A673 (cell line): ENCODE data around the gene LRTM2.

Source experiments
- EZH2 ChIP-seq: fragments of 200-600 bp; sonication (generic); IDR thresholded peaks from 2 replicates; pipeline ENCODE4 v1.6.1; 2017; ENCODE audit warnings: borderline replicate concordance, low read depth, mild to moderate bottlenecking, mixed read lengths, antibody characterized with exemption, low read length; ENCODE audit not compliant: poor library complexity, severe bottlenecking
- TF ChIP-seq, protein P1 (sequence below): fragments of 300-800, 200-600 bp; sonication (generic); conservative IDR thresholded peaks from 2 replicates; pipeline ENCODE4 v1.5.1; 2017; ENCODE audit warnings: low read depth, mild to moderate bottlenecking, antibody characterized with exemption, low read length, moderate library complexity, mixed read lengths

DNA sequence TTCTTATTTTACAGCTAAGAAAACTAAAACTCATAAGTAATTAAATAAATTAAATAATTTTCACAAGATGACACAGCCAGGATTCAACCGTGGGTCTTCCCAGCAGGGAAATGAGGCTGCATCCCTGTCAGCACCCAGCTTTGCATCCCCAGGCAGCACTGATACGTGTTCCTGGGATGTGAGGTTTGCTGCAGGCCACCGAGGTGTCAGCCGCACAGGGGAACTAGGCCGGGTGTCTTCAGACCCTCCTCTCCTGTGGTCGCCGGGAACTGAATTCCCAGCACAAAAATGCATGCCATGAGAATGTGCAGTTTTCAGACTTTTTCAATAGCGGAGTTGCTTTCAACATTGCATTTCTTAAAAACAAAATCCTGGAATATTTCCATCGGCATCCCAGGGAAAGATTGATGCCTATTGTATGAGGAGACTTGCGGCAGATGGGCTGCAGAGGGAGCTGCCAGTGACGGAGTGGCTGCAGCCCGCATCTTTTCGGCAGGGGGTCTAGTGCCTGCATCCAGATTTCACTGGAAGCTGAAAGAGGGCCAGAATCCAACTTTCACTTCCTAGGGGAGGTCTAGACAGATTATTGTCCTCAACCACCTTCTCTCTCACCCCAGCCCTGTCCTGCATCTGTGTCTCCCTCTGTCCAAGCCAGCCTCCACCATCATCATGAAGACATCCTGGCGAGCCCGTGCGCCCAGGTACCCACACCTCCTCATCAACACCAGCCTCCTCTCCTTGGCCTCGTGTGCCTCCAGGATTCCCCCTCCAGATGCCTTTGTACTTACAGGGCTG is 12.6 kb downstream of the LRTM2 start:
- TF ChIP-seq, protein P1, sequence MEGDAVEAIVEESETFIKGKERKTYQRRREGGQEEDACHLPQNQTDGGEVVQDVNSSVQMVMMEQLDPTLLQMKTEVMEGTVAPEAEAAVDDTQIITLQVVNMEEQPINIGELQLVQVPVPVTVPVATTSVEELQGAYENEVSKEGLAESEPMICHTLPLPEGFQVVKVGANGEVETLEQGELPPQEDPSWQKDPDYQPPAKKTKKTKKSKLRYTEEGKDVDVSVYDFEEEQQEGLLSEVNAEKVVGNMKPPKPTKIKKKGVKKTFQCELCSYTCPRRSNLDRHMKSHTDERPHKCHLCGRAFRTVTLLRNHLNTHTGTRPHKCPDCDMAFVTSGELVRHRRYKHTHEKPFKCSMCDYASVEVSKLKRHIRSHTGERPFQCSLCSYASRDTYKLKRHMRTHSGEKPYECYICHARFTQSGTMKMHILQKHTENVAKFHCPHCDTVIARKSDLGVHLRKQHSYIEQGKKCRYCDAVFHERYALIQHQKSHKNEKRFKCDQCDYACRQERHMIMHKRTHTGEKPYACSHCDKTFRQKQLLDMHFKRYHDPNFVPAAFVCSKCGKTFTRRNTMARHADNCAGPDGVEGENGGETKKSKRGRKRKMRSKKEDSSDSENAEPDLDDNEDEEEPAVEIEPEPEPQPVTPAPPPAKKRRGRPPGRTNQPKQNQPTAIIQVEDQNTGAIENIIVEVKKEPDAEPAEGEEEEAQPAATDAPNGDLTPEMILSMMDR, result 0 out of 2 replicates have a peak, but pooled peaks have one; percentile 18
- TF ChIP-seq EZH2, result no peak
